CD4-positive, alpha-beta T cell treated with Interleukin-4 for 1 hour (primary cell): ENCODE data around the gene KCTD6.

Experiments
- DNase-seq, 2 donors: peaks; one replicate each; pipeline ENCODE4 v3.0.0-alpha.2; 2020 to 2022

The KCTD6 gene

DNA sequence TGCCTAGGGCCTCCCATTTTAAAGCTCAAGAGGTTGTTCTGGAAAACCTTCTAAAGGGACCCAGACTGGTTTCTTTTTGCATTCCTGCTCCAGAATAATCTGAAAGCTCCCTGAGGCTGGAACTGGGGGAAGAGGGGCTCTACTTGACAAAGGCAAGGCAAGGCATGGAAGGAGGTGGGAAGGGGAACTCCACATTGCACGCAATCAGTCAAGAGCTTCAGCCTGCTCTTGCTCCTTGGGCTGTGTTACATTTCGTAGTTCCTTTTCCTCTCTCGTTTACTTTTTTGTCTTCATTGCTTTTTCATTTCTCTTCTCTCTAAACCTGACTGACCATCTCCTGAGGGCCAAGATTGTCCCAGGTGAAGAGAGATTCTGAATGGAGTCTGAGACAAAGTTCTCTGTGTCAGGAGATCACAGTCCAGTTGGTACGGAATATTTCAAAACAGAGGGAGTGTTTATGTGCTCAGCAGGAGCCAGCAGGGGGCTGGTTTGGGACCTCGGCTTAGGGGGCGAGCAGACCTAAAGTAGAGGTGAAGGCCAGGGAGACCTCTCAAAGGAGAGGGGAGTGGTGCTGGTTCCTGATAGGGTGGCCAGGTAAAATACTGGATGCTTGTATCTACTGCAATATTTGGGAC, 6.0 kb upstream of the KCTD6 start:
- DNase-seq: no peak

DNA sequence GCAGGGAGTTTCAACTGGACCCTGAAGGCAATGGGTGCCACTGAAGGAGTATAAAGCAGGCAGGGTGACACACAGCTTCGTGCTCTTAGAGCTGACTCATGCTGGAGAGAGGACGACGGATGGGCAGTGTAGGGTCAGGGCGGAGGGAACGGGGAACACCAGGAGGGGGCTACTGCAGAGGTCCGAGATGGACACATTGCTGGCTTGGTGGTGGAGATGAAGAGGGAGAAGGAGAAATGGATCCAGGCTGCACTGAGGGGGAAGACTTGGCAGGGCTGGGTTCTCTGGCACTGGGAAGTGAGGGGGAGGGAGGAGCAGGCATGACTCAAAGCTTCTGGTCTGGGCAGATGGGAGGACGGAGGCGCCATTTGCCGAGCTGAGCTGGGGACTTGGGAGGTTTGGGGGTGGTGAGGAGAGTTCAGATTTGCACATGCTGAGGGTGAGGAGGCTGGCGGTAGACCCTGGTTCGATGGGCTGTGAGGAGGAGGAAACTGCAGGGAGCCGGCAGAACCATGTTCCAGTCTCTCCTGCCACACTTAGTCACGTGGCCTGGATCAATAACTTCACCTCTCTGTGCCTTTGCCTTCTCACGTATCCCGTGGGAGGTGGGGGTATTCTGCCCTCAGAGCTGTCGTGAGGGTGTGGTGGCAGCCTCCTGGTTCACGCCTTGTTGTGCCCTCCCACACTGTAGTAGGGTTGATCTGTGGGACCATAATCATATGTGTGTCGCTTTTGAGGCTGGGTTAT, 4.6 kb upstream of the KCTD6 start:
- peak in 1 of 2 donors; percentile 38 for DNase-seq

GRCh38 chr3:58488967-58489366, 2.9 kb upstream of the KCTD6 start:
- no peak for DNase-seq

DNA sequence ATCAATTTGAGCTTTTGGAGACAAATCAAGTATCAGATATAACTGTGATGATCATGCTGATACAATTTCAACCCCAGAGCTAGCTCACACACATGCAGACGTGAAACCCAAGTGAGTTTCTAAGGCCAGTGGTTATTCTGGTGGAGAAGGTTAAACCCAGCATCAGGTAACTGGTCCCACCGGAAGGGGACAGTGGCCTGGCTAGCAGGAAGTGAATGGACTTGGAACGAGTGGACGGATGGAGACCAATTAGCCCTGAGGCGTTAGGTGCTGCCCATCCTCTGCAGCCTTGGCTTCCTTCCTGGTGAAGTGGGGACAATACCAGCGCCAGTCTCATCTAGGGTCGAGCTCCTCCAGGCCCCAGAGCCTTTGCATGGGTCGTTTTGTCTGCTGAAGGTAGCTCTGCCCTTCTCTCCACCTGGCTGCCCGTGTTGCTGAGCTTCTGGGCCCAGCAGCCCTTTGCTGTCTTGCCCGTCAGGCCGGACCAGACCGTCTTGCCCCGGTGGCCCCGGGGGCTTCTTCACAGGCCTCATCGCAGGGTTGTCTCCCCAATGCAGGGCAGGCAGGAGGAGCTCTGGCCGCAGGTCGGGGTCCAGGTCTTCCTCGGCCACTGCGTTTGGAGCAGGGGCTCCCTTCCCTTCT, 915 bp upstream of the KCTD6 start:
- DNase-seq: peak in 1 of 2 donors; percentile 7

DNA sequence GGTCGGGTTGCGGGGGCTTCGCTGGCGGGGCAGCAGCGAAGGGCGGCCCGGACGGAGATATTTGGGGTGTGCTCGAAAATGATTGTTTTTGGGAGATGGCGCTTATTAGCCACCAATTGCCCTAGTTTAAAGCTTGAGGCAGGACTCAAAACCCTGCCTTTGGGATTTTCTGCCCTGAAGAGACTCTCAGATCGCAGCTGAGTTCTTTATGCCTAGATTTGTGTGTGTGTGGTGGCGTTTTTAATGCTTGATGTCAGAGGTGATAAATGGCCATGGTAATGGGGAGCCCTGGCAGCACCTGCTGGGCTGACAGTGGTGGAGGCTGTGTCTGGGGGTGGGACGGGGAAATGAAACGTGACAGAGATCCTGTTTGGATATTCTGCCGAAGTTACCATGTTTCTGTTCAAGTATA, 604 bp downstream of the KCTD6 start:
- DNase-seq: peak in 1 of 2 donors; percentile 35

DNA sequence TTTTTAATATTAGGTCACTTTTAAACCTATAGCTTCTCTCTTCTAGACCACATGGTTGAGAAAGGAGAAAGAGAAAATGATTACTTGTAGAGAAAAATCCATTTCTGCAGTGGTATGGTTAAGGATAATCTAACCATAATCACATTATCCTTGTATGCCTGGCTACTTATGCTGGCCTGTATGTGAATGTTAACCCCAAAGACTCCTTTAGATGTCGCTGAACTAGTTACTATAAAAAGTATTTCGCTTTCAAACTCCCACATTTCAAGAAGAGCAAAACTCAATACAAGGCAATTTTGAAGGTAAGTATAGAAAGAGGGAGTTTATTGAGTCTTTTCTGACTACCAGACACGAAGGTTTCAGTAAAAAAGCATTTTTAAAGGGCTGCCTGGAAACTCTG, 2.2 kb downstream of the KCTD6 start:
- DNase-seq: no peak

DNA sequence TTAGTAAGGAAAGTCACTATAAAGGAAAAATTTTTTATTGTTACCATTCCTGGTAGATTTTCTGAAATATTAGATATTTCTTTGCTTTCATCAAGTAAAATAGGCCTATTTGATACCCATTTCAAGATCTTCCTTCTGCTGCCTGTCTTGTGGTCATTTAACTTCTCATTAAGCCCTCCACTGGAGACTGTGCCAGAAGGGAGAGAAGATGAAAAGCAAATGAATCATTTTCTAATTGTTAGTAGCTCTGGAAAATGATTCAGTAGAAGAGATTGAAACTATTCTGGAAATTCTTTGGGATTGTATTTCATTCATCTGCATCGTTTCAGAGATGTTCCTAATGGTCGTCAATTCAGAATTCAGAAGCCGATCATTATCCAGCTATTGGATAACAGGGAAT, 3.2 kb downstream of the KCTD6 start:
- DNase-seq: no peak

DNA sequence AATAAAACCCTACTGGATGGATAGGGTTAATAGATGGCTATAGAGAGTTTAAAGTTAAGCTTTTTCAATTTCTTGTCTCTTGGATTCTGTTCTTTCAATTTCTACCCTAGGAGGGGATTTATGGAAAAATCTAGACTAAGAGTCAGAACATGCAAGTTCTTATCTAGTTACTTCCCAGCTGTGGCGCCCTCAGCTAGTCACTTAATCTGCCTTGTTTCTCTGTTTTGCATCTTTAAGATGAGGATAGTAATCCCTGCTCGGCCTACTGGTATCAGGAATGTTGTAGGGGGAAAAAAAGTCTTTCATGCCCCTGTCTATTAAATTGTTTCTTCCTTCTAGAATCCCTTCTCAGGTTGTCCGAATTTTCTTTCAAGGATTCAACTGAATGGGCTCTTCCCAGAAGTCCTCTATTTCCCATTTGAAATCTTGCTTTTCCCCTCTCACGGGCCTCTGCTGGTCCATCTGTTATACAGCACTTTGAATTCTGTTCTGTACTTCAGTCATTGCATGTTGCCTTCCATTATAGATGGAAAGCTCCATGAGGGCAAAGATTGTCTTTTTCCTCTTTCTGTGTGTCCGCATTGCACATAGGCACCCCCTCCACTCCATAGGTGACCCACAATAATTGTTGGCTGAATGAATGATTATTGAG, 4.4 kb downstream of the KCTD6 start:
- no peak for DNase-seq

DNA sequence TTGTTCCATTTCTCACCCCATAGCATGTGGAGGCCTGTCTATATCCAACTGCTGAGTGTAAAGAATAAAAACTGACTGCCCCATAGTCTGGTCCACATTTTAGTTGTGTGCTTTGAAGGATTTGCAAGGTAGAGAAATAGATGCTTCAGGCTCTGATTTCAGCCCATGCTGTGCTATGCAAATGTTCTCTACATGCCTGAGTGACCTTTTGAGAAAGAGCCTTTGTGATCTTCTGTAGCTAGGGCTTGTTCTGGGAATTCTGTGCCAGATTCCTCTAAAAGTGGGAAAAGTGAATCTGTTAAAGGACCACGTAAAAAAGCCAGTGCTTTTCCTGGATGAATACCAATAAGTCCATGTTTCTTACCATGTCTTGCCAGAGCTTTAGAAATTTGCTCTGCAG, 5.2 kb downstream of the KCTD6 start:
- no peak for DNase-seq

DNA sequence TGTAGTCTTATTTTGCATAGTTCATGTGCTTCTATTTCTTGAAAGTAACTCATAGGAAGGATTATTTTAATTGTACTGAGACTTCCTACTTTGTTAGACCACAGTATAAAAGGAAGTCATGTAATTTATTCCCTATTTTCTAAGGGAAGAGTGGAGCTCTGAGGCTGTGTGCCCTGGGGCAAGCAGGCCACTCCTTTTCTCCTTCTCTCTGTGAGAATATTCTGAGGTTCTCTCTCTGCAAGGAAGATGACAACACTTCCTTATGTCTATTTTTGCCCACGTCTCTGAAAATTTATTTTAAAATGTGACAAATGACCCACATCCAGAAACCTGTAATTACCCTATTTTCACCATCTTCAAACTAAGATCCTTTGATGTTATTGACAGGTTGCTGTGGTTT, 11.0 kb downstream of the KCTD6 start:
- DNase-seq: no peak

DNA sequence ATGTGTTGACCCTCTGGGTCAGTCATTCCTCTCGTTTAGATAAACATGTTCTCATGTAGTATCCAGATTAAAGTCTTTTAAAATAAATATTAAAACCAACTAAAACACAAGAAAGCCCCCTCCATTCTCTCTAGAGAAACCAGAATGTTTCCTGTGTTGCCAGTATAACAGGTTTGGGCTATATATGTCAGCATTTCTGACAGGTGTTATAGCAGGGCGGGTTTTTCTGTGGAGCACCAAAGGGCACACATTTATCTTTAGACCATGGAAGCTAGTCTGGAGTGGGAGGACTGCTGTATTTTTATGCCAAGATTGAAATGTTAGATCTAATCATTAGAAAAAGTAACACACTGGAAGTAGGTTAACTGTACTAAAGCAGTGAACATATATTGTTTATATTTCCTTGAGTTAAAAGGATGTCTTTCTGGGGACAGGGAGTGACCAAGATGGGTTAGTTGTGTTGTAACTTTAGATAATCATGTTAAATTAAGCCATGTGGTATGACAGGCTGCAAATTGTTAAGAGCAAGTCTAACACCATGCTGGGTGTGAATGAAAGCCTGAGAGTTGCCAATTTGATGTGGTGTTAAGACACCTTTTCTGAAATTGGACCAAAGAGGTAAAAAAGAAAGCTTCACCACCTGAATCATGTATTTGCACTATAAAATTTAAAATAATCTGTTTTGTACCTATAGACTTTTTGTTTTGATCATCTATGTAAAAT, 15.6 kb downstream of the KCTD6 start:
- DNase-seq: no peak

DNA sequence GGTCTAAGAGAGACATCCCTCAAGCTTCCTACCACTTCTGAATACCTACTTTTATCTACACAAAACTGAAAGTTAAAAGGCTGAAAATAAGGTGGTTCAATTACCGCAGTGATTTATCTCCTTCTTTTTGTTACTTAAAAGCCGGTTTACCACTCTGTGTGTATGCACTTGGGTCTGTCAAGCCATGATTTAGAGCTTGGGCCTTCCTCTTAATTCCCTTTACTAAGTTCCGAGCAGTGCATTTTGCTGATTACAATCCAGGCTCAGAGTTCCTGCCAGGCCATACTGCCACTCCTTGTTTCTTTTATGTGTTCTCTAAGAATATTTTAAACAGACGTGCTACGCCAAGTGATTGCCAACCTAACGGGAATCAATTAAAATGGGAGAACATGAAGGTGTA, 16.5 kb downstream of the KCTD6 start:
- DNase-seq: no peak

DNA sequence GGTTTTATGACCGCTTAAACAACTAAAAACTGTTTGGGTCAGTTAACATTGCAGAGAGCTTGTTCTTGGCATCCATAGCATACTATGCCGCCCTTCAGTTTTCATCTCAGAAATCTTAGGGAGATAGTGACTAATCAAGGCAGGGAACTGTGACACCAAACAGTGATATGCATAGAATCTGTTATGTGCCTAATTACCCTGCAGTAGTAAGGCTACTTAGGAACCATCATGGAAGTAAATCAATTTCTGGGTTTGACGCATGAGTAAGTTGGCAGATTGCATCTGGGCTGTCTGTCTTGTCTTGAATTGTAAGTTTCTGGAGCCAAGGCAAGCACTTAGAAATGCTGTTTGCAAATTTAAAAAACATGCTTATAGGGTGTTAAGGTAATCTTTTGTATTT, 22.5 kb downstream of the KCTD6 start:
- no peak for DNase-seq

GRCh38 chr3:58518291-58518789, 26.4 kb downstream of the KCTD6 start:
- no peak for DNase-seq

DNA sequence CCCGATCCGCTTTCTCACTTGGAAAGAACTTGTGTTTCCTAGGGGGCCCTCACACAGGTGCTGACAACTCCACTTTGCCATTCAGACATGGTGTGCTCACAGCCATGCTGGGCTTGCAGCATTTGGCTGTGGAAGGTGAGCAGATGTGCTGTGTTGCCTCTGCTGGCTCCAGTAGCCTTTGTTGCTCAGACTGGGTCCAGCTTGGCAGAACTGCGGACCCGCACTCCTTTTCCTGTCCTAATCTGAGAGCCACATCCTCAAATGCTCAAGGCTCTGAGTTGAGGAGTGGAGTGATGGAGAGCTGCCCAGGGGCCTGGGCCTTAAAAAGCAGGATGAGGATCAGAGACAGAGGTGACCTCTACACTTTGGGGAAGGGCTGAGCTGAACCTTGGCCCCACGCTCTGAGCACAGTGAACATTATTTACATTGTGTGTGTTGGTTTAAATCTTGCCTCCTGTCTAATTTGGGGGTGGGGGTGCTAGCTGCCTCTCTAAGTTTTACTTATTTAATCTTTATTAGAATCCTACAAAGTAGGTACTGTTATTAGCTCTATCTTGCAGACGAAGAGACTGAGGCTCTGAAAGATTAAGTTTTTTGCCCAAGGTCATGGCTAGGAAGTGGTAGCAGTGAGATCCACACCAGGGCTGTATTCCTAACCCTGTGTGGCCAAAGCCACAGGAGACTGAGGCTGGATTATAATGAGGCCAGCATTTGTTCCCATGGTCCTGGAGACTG, 27.9 kb downstream of the KCTD6 start:
- no peak for DNase-seq

DNA sequence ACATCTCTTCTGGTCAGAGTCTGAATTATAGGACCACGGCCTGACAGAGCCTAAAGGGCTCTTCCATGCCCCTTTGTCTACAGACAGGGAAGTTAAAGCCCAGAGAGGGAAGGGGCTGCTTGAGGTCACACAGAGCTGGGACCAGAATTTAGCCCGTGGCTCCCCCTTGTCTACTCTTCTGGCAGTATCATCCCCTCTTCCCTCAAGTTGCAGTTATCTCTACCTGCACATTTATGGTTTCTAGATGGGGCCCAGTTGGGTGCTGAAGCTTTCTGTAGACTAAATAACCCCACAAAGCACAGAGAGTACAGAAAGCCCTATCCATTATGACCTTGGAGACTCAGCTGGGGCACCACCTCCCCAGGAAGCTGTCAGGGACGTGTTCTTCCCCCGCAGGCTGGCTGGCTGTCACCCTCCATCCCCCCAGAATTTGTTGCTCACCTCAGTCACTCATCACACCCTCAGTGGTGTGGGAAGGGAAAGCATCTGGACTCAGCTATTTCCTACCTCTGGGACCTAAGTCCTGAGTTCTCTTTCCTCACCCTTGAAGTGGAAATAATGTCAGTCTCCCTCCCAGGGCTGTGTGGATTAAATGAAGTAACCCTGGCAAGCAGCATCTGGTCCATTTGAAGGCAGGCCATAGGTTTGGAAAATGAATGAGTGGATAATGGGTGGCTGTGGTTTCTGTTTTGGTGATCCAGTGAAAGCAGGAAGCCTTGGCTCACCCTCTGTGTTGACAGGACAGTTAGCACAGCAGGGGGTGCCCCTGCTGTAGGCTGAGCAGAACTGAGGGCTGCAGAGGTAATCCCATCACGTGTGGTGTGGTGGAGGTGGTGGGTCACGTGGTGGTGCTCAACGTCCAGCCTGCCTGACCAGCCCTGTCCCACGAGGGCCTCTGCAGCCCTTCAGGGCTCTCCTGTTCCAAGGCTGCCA, 28.8 kb downstream of the KCTD6 start:
- DNase-seq: no peak

- no peak for DNase-seq
Observed at GRCh38 chr3:58521336-58521670, 29.4 kb downstream of the KCTD6 start.

DNA sequence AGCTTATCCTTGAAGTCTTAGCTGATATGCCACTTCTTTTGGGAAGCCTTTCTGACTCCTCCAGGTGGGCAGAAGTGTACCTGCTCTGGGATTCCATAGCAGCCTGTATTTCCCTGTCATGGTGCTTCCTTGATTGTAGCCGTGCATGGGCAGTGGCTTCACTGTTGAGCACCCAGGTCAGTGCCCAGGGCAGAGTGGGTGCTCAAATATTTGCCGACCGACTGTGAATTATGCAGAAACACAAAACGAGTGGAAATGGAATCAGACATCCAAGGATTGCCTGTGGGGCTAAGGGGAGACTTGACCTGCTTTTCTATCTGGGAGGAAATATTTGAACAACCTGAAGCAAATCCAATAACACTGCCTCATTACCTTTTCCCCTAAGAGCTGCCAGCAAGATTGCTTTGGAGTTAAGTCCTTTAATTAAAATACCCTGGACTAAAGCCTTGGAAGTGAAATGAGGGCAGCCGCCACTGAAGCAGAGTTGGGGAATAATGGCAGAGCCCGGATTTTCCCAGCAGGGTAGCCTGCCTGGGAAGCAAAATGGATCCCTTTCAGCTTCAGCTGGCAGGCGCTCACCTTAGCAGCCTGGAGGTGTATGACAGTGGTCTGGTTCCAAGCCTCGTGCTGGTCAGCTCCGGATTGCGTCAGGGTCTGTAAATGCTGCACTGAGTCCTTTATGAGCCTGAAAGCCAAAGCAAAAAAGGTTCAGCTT, 30.2 kb downstream of the KCTD6 start:
- DNase-seq: no peak

GRCh38 chr3:58522759-58523425, 31.0 kb downstream of the KCTD6 start:
- no peak for DNase-seq
